ENCODE results near the gene PITPNM3.

Gene PITPNM3

GRCh38 chr17:6525141-6525540 lies 31.2 kb downstream of the PITPNM3 start:
- no peak for DNase-seq

GRCh38 chr17:6524520-6524919 lies 31.8 kb downstream of the PITPNM3 start:
- DNase-seq, result no peak

GRCh38 chr17:6523809-6524355 lies 32.5 kb downstream of the PITPNM3 start:
- DNase-seq, result no peak

- DNase-seq, result no peak
Measured at GRCh38 chr17:6523330-6523729, 33.0 kb downstream of the PITPNM3 start.

GRCh38 chr17:6521586-6521985 lies 34.8 kb downstream of the PITPNM3 start:
- no peak for DNase-seq

GRCh38 chr17:6517062-6517461 lies 39.3 kb downstream of the PITPNM3 start:
- no peak for DNase-seq

GRCh38 chr17:6514371-6514770 lies 42.0 kb downstream of the PITPNM3 start:
- DNase-seq, result no peak

- no peak for DNase-seq
Measured at GRCh38 chr17:6512552-6512951, 43.8 kb downstream of the PITPNM3 start.

GRCh38 chr17:6510321-6510977 lies 45.9 kb downstream of the PITPNM3 start:
- DNase-seq, result no peak

GRCh38 chr17:6509921-6510320 lies 46.4 kb downstream of the PITPNM3 start:
- no peak for DNase-seq

GRCh38 chr17:6509031-6509771 lies 47.2 kb downstream of the PITPNM3 start:
- DNase-seq, result no peak

GRCh38 chr17:6508519-6509030 lies 47.8 kb downstream of the PITPNM3 start:
- no peak for DNase-seq

GRCh38 chr17:6508016-6508415 lies 48.3 kb downstream of the PITPNM3 start:
- no peak for DNase-seq

GRCh38 chr17:6507535-6507934 lies 48.8 kb downstream of the PITPNM3 start:
- no peak for DNase-seq

- no peak for DNase-seq
Measured at GRCh38 chr17:6506679-6507231, 49.6 kb downstream of the PITPNM3 start.

GRCh38 chr17:6505425-6506142 lies 50.8 kb downstream of the PITPNM3 start:
- no peak for DNase-seq

GRCh38 chr17:6503641-6504195 lies 52.6 kb downstream of the PITPNM3 start:
- DNase-seq, result no peak

- no peak for DNase-seq
Measured at GRCh38 chr17:6502871-6503509, 53.4 kb downstream of the PITPNM3 start.

GRCh38 chr17:6502142-6502541 lies 54.2 kb downstream of the PITPNM3 start:
- DNase-seq, result no peak

- no peak for DNase-seq
Measured at GRCh38 chr17:6501359-6501758, 55.0 kb downstream of the PITPNM3 start.

GRCh38 chr17:6498901-6499540 lies 57.3 kb downstream of the PITPNM3 start:
- no peak for DNase-seq

- DNase-seq, result no peak
Measured at GRCh38 chr17:6498356-6498755, 58.0 kb downstream of the PITPNM3 start.

All from CD4-positive, alpha-beta T cell treated with Interleukin-6 for 4 hours (primary cell).